Activated T-helper 1 cell treated with anti-CD3 and anti-CD28 coated beads, Interleukin-12 subunit alpha, Interleukin-12 subunit beta, Interleukin-2, Interleukin-4 antibody, amounts not matched to agents 30 ng/mL and 10 ng/mL and 1 ng/mL, durations not matched to agents 14 hours and 24 hours and 36 hours (primary cell): ENCODE measurements around the gene CSTB. TPM values are rescaled to one million over a fixed set of nuclear protein-coding genes. Genes with fewer than 3 reads are reported as not detected.

Experiments
- DNase-seq: peaks from one replicate; pipeline ENCODE4 v3.0.0; 2021; ENCODE audit warnings: low spot score
- H3K27ac Mint-ChIP-seq: one replicate; pipeline ENCODE4 v1.8.0; 2021; ENCODE audit warnings: mild to moderate bottlenecking, mixed read lengths
- H3K27me3 Mint-ChIP-seq: one replicate; pipeline ENCODE4 v1.8.0; 2022; ENCODE audit warnings: mild to moderate bottlenecking, moderate library complexity, mixed read lengths; ENCODE audit not compliant: insufficient read depth
- H3K36me3 Mint-ChIP-seq: one replicate; pipeline ENCODE4 v1.8.0; 2021; ENCODE audit warnings: low read depth, mixed read lengths
- H3K4me1 Mint-ChIP-seq: one replicate; pipeline ENCODE4 v1.8.0; 2021; ENCODE audit warnings: low read depth, mixed read lengths
- H3K4me3 Mint-ChIP-seq: one replicate; pipeline ENCODE4 v1.8.0; 2021; ENCODE audit warnings: mild to moderate bottlenecking, moderate library complexity, mixed read lengths
- H3K9me3 Mint-ChIP-seq: one replicate; pipeline ENCODE4 v1.8.0; 2021; ENCODE audit warnings: mixed read lengths
- intact Hi-C: fragments of 100-400 bp; cut with micrococcal nuclease; formaldehyde crosslinking; loops from one replicate; pipeline ENCODE4 v1.15.1; 2024
- total RNA-seq: library from RNA; stranded (reverse); gene quantifications from 2 replicates; pipeline ENCODE4 v1.2.3, GENCODE V29; 2022

The CSTB gene
- total RNA-seq, 1 donor from 2014 or later, result 52.4 TPM

DNA sequence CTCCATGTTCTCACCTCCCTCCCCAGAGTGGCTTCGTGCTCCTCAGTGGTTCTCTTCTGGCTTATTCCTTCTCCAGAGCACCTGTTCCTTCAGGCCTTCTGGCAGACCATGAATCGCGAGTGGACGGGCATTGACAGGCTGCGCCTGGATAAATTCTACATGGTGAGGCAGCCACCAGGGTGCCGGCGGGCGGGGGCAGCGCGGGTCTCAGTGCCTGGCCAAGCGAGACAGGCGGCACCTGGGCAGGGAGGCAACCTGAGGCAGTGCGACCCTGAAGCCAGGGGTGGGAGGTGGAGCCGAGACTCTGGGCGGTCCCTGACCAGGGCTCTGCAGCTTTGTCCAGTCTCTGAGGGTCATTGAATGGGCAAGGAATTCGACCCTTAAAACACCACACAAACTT is 17.1 kb upstream of the CSTB start:
- no peak for DNase-seq
- no peak overlapping the region for H3K27ac Mint-ChIP-seq
- H3K4me3 Mint-ChIP-seq, result no peak overlapping the region
- intact Hi-C loops, result no loop called here
- peaks cover 56% of the 10 kb centered on the region for H3K36me3 Mint-ChIP-seq
- no peaks in the 10 kb centered on the region for H3K9me3 Mint-ChIP-seq
- H3K4me1 Mint-ChIP-seq, result peaks cover 20% of the 10 kb centered on the region
- no peaks in the 10 kb centered on the region for H3K27me3 Mint-ChIP-seq

DNA sequence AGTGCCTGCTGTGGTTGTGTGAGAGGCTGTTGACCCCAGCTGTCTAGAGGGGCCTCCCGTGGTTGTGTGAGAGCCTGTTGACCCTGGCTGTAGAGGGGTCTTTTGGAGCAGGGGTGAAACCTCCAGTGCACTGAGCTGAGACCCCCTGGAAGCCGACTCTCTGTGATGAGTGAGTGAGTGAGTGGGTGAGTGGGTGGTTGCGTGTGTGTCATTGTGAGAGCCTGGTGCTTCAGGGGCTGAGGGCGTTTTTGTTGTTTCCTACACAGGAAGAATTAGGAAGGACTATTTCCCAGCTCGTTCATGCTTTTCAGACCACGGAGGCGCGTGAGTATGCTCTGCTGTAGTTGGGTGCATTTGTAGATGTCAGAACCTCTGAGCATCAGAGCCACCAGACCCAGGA is 16.3 kb upstream of the CSTB start:
- H3K4me3 Mint-ChIP-seq, result peak overlapping the region; percentile 79
- no peaks in the 10 kb centered on the region for H3K9me3 Mint-ChIP-seq
- H3K27ac Mint-ChIP-seq, result peak overlapping the region; percentile 79
- intact Hi-C loops, result no loop called here
- H3K27me3 Mint-ChIP-seq, result no peaks in the 10 kb centered on the region
- peaks cover 20% of the 10 kb centered on the region for H3K4me1 Mint-ChIP-seq
- DNase-seq, result no peak
- peaks cover 51% of the 10 kb centered on the region for H3K36me3 Mint-ChIP-seq

DNA sequence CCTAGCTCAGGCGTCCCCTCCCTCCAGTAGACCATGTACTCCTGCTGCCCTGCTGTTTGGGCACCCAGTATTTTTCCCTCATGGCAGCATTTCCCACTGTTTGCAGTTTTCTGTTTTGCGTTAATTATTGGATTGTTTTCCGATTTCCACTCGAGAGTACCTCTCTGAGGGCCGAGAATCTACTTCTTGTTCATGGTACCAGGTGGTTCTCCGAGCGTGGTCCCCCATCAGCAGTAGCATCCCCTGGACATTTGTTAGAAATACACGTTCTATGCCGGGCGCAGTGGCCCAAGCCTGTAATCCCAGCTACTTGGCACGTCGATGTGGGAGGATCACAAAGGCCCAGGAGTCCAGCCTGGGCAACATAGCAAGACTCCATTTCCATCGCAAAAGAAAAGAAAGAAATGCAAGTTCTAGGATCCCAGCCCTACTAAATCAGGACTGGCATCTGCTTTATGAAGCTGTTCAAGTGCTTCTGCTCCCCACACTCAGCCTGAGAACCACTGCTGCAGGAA is 14.0 kb upstream of the CSTB start:
- DNase-seq, result no peak
- Mint-ChIP-seq H3K9me3 (no peaks in the 10 kb centered on the region), H3K27me3 (no peaks in the 10 kb centered on the region), H3K4me1 (peaks cover 20% of the 10 kb centered on the region), H3K36me3 (peaks cover 32% of the 10 kb centered on the region), H3K4me3 (peak overlapping the region; percentile 95), H3K27ac (peak overlapping the region; percentile 94)
- intact Hi-C loops, result no loop called here

- peak within 1 kb of the TSS; percentile 94 for H3K27ac Mint-ChIP-seq
- peaks cover 23% of the 10 kb centered on the region for H3K4me1 Mint-ChIP-seq
- H3K4me3 Mint-ChIP-seq, result peak within 1 kb of the TSS; percentile 95
- intact Hi-C loops, result loop anchor here (1.0 to 5.0 kb wide), 6 partner anchors 13 to 223 kb away; partner anchors contain the start of genes AGPAT3, CSTB, PDXK and TRAPPC10
- no peaks in the 10 kb centered on the region for H3K9me3 Mint-ChIP-seq
- peak; percentile 94 for DNase-seq
- H3K27me3 Mint-ChIP-seq, result no peaks in the 10 kb centered on the region
- H3K36me3 Mint-ChIP-seq, result peaks cover 30% of the 10 kb centered on the region
Observed at GRCh38 chr21:43789276-43790009, 13.3 kb upstream of the CSTB start, which contains the start of gene RRP1. RRP1 (plus strand) TSS chr21:43789577; CDS start chr21:43789630, 53 bp downstream.

DNA sequence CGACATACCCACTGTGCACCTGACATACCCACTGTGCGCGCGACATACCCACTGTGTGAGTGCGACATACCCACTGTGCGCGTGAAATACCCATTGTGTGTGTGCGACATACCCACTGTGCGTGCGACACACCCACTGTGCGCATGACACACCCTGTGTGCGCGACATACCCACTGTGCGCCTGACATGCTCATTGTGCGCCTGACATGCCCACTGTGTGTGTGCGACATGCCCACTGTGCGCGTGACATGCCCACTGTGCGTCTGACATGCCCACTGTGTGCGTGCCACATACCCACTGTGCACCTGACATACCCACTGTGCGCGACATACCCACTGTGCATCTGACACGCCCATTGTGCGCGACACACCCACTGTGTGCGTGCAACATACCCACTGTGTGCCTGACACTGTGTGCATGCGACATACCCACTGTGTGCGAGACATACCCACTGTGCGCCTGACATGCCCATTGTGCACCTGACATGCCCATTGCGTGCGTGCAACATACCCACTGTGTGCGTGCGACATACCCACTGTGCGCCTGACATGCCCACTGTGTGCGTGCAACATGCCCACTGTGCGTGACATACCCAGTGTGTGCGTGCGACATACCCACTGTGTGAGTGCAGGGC is 10.8 kb upstream of the CSTB start:
- Mint-ChIP-seq H3K9me3 (no peaks in the 10 kb centered on the region), H3K27me3 (no peaks in the 10 kb centered on the region), H3K36me3 (peaks cover 16% of the 10 kb centered on the region), H3K4me1 (peaks cover 39% of the 10 kb centered on the region), H3K4me3 (no peak overlapping the region), H3K27ac (no peak overlapping the region)
- intact Hi-C loops, result loop anchor here (5.0 kb wide), 2 partner anchors 130 to 225 kb away; partner anchors contain the start of gene TRAPPC10
- DNase-seq, result no peak

- H3K4me3 Mint-ChIP-seq, result no peak overlapping the region
- peak overlapping the region; percentile 66 for H3K27ac Mint-ChIP-seq
- no peaks in the 10 kb centered on the region for H3K27me3 Mint-ChIP-seq
- no peak for DNase-seq
- H3K9me3 Mint-ChIP-seq, result no peaks in the 10 kb centered on the region
- H3K36me3 Mint-ChIP-seq, result peaks cover 14% of the 10 kb centered on the region
- peaks cover 39% of the 10 kb centered on the region for H3K4me1 Mint-ChIP-seq
- intact Hi-C loops, result loop anchor here (5.0 kb wide), 2 partner anchors 131 to 226 kb away; partner anchors contain the start of gene TRAPPC10
Observed at GRCh38 chr21:43786300-43786806, 10.2 kb upstream of the CSTB start.

- H3K36me3 Mint-ChIP-seq, result peaks cover 5% of the 10 kb centered on the region
- intact Hi-C loops, result loop anchor here (5.0 kb wide), 2 partner anchors 132 to 227 kb away; partner anchors contain the start of gene TRAPPC10
Observed at GRCh38 chr21:43785134-43785533, 9.0 kb upstream of the CSTB start.

GRCh38 chr21:43783098-43783700 is 7.1 kb upstream of the CSTB start:
- Mint-ChIP-seq H3K27me3 (no peaks in the 10 kb centered on the region), H3K4me1 (peaks cover 43% of the 10 kb centered on the region), H3K4me3 (peak overlapping the region; percentile 54), H3K27ac (peak overlapping the region; percentile 73), H3K9me3 (no peaks in the 10 kb centered on the region), H3K36me3 (peaks cover 2% of the 10 kb centered on the region)
- no peak for DNase-seq
- intact Hi-C loops, result no loop called here

More at GRCh38 chr21:43785134-43785533, 9.0 kb upstream of the CSTB start:
- DNase-seq, result no peak
- H3K27ac Mint-ChIP-seq, result no peak overlapping the region
- no peaks in the 10 kb centered on the region for H3K27me3 Mint-ChIP-seq
- H3K9me3 Mint-ChIP-seq, result no peaks in the 10 kb centered on the region
- H3K4me3 Mint-ChIP-seq, result no peak overlapping the region
- H3K4me1 Mint-ChIP-seq, result peaks cover 31% of the 10 kb centered on the region

GRCh38 chr21:43782431-43783097 is 6.5 kb upstream of the CSTB start:
- intact Hi-C loops, result no loop called here
- Mint-ChIP-seq H3K4me3 (peak overlapping the region; percentile 54), H3K27me3 (no peaks in the 10 kb centered on the region), H3K9me3 (no peaks in the 10 kb centered on the region), H3K4me1 (peaks cover 46% of the 10 kb centered on the region), H3K36me3 (peaks cover 2% of the 10 kb centered on the region), H3K27ac (peak overlapping the region; percentile 73)
- DNase-seq, result no peak

DNA sequence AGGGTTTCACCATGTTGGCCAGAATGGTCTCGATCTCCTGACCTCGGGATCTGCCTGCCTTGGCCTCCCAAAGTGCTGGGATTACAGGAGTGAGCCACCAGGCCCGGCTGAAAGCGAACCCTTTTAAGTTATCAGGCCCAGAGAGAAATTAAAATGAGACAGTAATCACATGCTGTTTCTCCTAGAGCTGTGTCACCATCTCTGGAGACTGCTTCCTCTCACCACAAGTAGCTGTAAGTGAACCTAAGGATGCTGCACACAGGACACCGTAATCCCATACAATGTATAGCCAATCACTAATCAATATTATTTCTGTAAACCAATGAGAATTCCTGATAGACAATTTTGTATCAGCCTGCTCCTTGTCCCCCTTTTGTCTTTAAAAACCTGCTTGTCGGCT is 5.7 kb upstream of the CSTB start:
- peaks cover 2% of the 10 kb centered on the region for H3K36me3 Mint-ChIP-seq
- H3K9me3 Mint-ChIP-seq, result no peaks in the 10 kb centered on the region
- no peak for DNase-seq
- intact Hi-C loops, result no loop called here
- H3K27me3 Mint-ChIP-seq, result no peaks in the 10 kb centered on the region
- no peak overlapping the region for H3K4me3 Mint-ChIP-seq
- H3K4me1 Mint-ChIP-seq, result peaks cover 49% of the 10 kb centered on the region
- H3K27ac Mint-ChIP-seq, result no peak overlapping the region

- intact Hi-C loops, result loop anchor here (5.0 kb wide), 1 partner anchor 117 kb away; no protein-coding TSS in a partner anchor
- Mint-ChIP-seq H3K27me3 (no peaks in the 10 kb centered on the region), H3K27ac (peak overlapping the region; percentile 58), H3K36me3 (peaks cover 5% of the 10 kb centered on the region), H3K4me1 (peaks cover 57% of the 10 kb centered on the region), H3K4me3 (no peak overlapping the region), H3K9me3 (no peaks in the 10 kb centered on the region)
- no peak for DNase-seq
Observed at GRCh38 chr21:43779660-43780059, 3.6 kb upstream of the CSTB start.
